ENCODE data around the gene COX6B2. TPM values are rescaled to one million over a fixed set of nuclear protein-coding genes. Genes with fewer than 3 reads are reported as not detected.

The COX6B2 gene
- total RNA-seq, 1 experiment from 2014 or later, result 0.80 TPM

GRCh38 chr19:55350620-55351315 lies 3.8 kb downstream of the COX6B2 start:
- Histone ChIP-seq H3F3A (ENCODE audit: low read length, unreplicated experiment) (no peaks in the 10 kb centered on the region), H3K27ac (ENCODE audit: low read length) (peak overlapping the region; percentile 49; the same call in 1 of the 2 replicates), H4K20me1 (ENCODE audit: low read length) (no peaks in the 10 kb centered on the region), H3K9me2 (replicated peaks; ENCODE audit: low read length) (no peaks in the 10 kb centered on the region), H3K4me3 (ENCODE audit: low read length) (no peak overlapping the region), H3K9ac (ENCODE audit: low read length) (no peak overlapping the region), H2AFZ (ENCODE audit: low read length) (no peak overlapping the region), H3K4me1 (ENCODE audit: insufficient read depth, low read length) (peaks cover 45% of the 10 kb centered on the region), H3K27me3 (ENCODE audit: low read length) (peaks cover 17% of the 10 kb centered on the region), H3K9me3 (ENCODE audit: low read length) (no peaks in the 10 kb centered on the region), H3K36me3 (ENCODE audit: low read depth, low read length) (no peaks in the 10 kb centered on the region; the same call in 1 of the 2 replicates), H3K4me2 (ENCODE audit: low read length) (no peak overlapping the region), H3K79me2 (ENCODE audit: low read length) (no peaks in the 10 kb centered on the region)
- CTCF ChIA-PET, result no interaction called here
- no peak for ATAC-seq
- TF ChIP-seq EZH2 (IDR thresholded peaks at IDR 0.05; ENCODE audit: low read length, unreplicated experiment) (no peak), EZH2phosphoT487 (IDR thresholded peaks at IDR 0.05; ENCODE audit: borderline replicate concordance, low read length) (no peak)
- TF ChIP-seq, protein P1, sequence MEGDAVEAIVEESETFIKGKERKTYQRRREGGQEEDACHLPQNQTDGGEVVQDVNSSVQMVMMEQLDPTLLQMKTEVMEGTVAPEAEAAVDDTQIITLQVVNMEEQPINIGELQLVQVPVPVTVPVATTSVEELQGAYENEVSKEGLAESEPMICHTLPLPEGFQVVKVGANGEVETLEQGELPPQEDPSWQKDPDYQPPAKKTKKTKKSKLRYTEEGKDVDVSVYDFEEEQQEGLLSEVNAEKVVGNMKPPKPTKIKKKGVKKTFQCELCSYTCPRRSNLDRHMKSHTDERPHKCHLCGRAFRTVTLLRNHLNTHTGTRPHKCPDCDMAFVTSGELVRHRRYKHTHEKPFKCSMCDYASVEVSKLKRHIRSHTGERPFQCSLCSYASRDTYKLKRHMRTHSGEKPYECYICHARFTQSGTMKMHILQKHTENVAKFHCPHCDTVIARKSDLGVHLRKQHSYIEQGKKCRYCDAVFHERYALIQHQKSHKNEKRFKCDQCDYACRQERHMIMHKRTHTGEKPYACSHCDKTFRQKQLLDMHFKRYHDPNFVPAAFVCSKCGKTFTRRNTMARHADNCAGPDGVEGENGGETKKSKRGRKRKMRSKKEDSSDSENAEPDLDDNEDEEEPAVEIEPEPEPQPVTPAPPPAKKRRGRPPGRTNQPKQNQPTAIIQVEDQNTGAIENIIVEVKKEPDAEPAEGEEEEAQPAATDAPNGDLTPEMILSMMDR (conservative IDR thresholded peaks at IDR 0.05; ENCODE audit: low read depth, low read length), result no peak
- no TSS peak for BruUV-seq (replicated peaks)
- no peak for DNase-seq
- intact Hi-C loops (cut with micrococcal nuclease), result no loop called here
- POLR2A ChIA-PET (ENCODE audit: unreplicated experiment), result no interaction called here

DNA sequence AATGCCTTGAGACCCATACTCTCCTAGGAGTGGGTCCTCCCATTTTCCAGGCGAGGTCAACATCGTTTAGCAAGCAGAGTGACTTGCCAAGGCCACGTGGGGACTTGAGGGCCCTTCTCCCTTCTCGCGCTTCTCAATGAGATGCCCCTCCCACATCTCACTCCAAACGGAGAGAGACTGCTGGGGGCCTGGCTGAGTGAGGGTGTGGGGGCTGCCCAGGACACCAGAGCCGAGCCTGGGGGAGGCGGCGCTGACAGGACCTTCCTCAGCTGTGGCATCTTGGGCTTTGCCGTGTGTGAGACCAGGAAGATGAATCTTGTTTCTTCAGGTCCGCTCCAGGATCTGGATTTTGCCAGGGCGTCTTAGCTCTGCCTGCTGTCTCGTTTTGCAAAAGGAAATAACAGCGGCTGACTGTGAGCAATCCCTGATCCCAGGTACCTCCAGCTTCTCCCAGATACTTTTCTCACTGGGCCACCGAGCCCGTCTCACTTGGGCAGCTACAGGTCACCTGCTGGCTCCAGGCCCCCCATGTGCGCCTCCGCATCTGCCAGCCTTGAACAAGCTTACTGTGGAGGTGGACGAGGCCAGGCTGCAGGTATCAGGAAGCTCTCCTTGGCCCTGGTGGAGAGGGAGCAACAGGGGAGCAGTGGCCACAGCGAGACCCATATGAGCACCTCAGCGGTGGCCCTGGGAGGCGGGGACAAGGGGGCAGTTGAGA lies 6.0 kb downstream of the COX6B2 start:
- intact Hi-C loops (cut with micrococcal nuclease), result no loop called here
- Histone ChIP-seq H3K9ac (ENCODE audit: low read length) (no peak overlapping the region), H3K9me3 (ENCODE audit: low read length) (no peaks in the 10 kb centered on the region), H3K27ac (ENCODE audit: low read length) (no peak overlapping the region), H3K36me3 (ENCODE audit: low read depth, low read length) (no peaks in the 10 kb centered on the region; the same call in 1 of the 2 replicates), H3K27me3 (ENCODE audit: low read length) (peaks cover 11% of the 10 kb centered on the region), H2AFZ (ENCODE audit: low read length) (no peak overlapping the region), H3K4me1 (ENCODE audit: insufficient read depth, low read length) (peaks cover 37% of the 10 kb centered on the region), H3K4me3 (ENCODE audit: low read length) (no peak overlapping the region), H3K79me2 (ENCODE audit: low read length) (no peaks in the 10 kb centered on the region), H3K9me2 (replicated peaks; ENCODE audit: low read length) (no peaks in the 10 kb centered on the region), H3F3A (ENCODE audit: low read length, unreplicated experiment) (no peaks in the 10 kb centered on the region), H3K4me2 (ENCODE audit: low read length) (no peak overlapping the region), H4K20me1 (ENCODE audit: low read length) (no peaks in the 10 kb centered on the region)
- BruUV-seq (replicated peaks), result no TSS peak
- no peak for ATAC-seq
- CTCF ChIA-PET, result interaction anchor here (0.6 kb wide), 2 partner anchors 9 to 47 kb away, joined by 3 read pairs; partner anchors contain the start of gene KMT5C
- TF ChIP-seq EZH2 (IDR thresholded peaks at IDR 0.05; ENCODE audit: low read length, unreplicated experiment) (no peak), EZH2phosphoT487 (IDR thresholded peaks at IDR 0.05; ENCODE audit: borderline replicate concordance, low read length) (no peak)
- TF ChIP-seq, protein P1 (conservative IDR thresholded peaks at IDR 0.05; ENCODE audit: low read depth, low read length), result no peak
- no peak for DNase-seq
- POLR2A ChIA-PET (ENCODE audit: unreplicated experiment), result no interaction called here

Measured in PC-3 (cell line).